Natural killer cell (primary cell): ENCODE data around the gene PRMT3. TPM values are rescaled to one million over a fixed set of nuclear protein-coding genes. Genes with fewer than 3 reads are reported as not detected.

Source experiments
- ATAC-seq, 3 donors: fragments of 150-1000 bp in 2 of 3; fragments of 200-7000 bp in 1 of 3; cut with Tn5 transposase; 1 replicate in 1 of 3; 2 replicates in 2 of 3; pipeline ENCODE4 v1.10.0; 2021; ENCODE audit warnings: mild to moderate bottlenecking in 2 of 3, moderate library complexity in 2 of 3
- DNase-seq, 2 donors: peaks; one replicate each; pipeline versions ENCODE4 v3.0.0 to v3.0.0-alpha.2; 2013 to 2021; ENCODE audit warnings: mixed read lengths in 1 of 2
- H3K27ac ChIP-seq: one replicate; pipeline ENCODE4 v1.5.1; 2013; ENCODE audit warnings: mild to moderate bottlenecking, low read length
- H3K27me3 ChIP-seq: one replicate; pipeline ENCODE4 v1.6.1; 2013; ENCODE audit warnings: low read length; ENCODE audit not compliant: control insufficient read depth, insufficient read depth
- H3K36me3 ChIP-seq: one replicate; pipeline ENCODE4 v1.6.1; 2013; ENCODE audit warnings: low read length; ENCODE audit not compliant: control insufficient read depth, insufficient read depth
- H3K4me1 ChIP-seq: one replicate; pipeline ENCODE4 v1.6.1; 2013; ENCODE audit warnings: low read length; ENCODE audit not compliant: control insufficient read depth, insufficient read depth
- H3K4me3 ChIP-seq: one replicate; pipeline ENCODE4 v1.5.1; 2013; ENCODE audit warnings: low read length
- H3K9me3 ChIP-seq: one replicate; pipeline ENCODE4 v1.6.1; 2013; ENCODE audit warnings: low read length; ENCODE audit not compliant: control insufficient read depth, insufficient read depth
- H3K27ac Mint-ChIP-seq, 2 donors: one replicate each; pipeline ENCODE4 v1.8.0; 2022; ENCODE audit warnings: mild to moderate bottlenecking in 2 of 2, mixed read lengths in 2 of 2, moderate library complexity in 1 of 2
- H3K27me3 Mint-ChIP-seq, 2 donors: one replicate each; pipeline ENCODE4 v1.8.0; 2022; ENCODE audit warnings: low read depth in 2 of 2, mixed read lengths in 2 of 2
- H3K36me3 Mint-ChIP-seq: one replicate; pipeline ENCODE4 v1.8.0; 2022; ENCODE audit warnings: mixed read lengths
- H3K4me1 Mint-ChIP-seq, 2 donors: one replicate each; pipeline ENCODE4 v1.8.0; 2022; ENCODE audit warnings: mixed read lengths in 2 of 2
- H3K4me3 Mint-ChIP-seq: one replicate; pipeline ENCODE4 v1.8.0; 2022; ENCODE audit warnings: mild to moderate bottlenecking, moderate library complexity, mixed read lengths
- H3K9me3 Mint-ChIP-seq, 2 donors: one replicate each; pipeline ENCODE4 v1.8.0; 2022; ENCODE audit warnings: mixed read lengths in 2 of 2
- CTCF ChIP-seq: fragments of 200-600 bp; IDR thresholded peaks from one replicate; pipeline ENCODE4 v1.8.0; 2022; ENCODE audit warnings: antibody characterized with exemption
- WGBS: methylation state at CpG from one replicate; pipeline ENCODE4 v1.1.7; 2013; ENCODE audit warnings: missing lambda C conversion rate; ENCODE audit not compliant: insufficient coverage; 5-methylcytosine and 5-hydroxymethylcytosine counted together
- intact Hi-C: fragments of 100-400 bp; cut with micrococcal nuclease; formaldehyde crosslinking; loops from one replicate; pipeline ENCODE4 v1.14.2; 2022
- total RNA-seq, 4 donors: library from RNA; stranded (reverse); fragments of 120-200 nt in 1 of 4; gene quantifications; one replicate each; pipeline versions ENCODE4 v1.2.3 to v1.2.4, GENCODE V29; 2013 to 2022

The PRMT3 gene
- total RNA-seq, 3 donors from 2014 or later (not counting 1 experiment from before 2014, with no cell fraction given), result 10.4 to 12.4 (median 12.1) TPM

- Histone ChIP-seq H3K9me3 (no peaks in the 10 kb centered on the region), H3K36me3 (no peaks in the 10 kb centered on the region), H3K4me1 (no peaks in the 10 kb centered on the region), H3K27me3 (no peaks in the 10 kb centered on the region), H3K4me3 (no peak overlapping the region), H3K27ac (no peak overlapping the region)
- intact Hi-C loops, result no loop called here
- ATAC-seq, result no peak
- WGBS, result 50% methylated on average over 1 of the region's 1 CpG
- TF ChIP-seq CTCF, result no peak
- Mint-ChIP-seq H3K27me3 (peaks cover 4 to 7% of the 10 kb centered on the region in 2 donors), H3K9me3 (no peaks in the 10 kb centered on the region), H3K4me3 (no peak overlapping the region), H3K36me3 (no peaks in the 10 kb centered on the region), H3K27ac (no peak overlapping the region), H3K4me1 (no peaks in the 10 kb centered on the region)
- DNase-seq, result no peak
Observed at GRCh38 chr11:20522536-20522935, 135.0 kb downstream of the PRMT3 start.

- Histone ChIP-seq H3K4me3 (no peak overlapping the region), H3K27me3 (no peaks in the 10 kb centered on the region), H3K9me3 (no peaks in the 10 kb centered on the region), H3K4me1 (no peaks in the 10 kb centered on the region), H3K27ac (no peak overlapping the region), H3K36me3 (no peaks in the 10 kb centered on the region)
- 79% methylated on average over 4 of the region's 5 CpGs for WGBS
- Mint-ChIP-seq H3K4me1 (no peaks in the 10 kb centered on the region), H3K27ac (no peak overlapping the region), H3K36me3 (no peaks in the 10 kb centered on the region), H3K4me3 (no peak overlapping the region), H3K27me3 (peaks cover 6 to 19% of the 10 kb centered on the region in 2 donors), H3K9me3 (peaks cover 0 to 2% of the 10 kb centered on the region in 2 donors)
- ATAC-seq (no peak), DNase-seq (no peak)
- no peak for TF ChIP-seq CTCF
- intact Hi-C loops, result no loop called here
Observed at GRCh38 chr11:20529757-20530156, 142.2 kb downstream of the PRMT3 start.

- intact Hi-C loops, result no loop called here
- Mint-ChIP-seq H3K27ac (no peak overlapping the region), H3K36me3 (no peaks in the 10 kb centered on the region), H3K27me3 (peaks cover 6 to 24% of the 10 kb centered on the region in 2 donors), H3K4me1 (no peaks in the 10 kb centered on the region), H3K9me3 (peaks cover 0 to 2% of the 10 kb centered on the region in 2 donors), H3K4me3 (no peak overlapping the region)
- H3K4me3 ChIP-seq, result no peak overlapping the region
- no peak for TF ChIP-seq CTCF
- no peaks in the 10 kb centered on the region for H3K9me3 ChIP-seq
- H3K4me1 ChIP-seq, result no peaks in the 10 kb centered on the region
- H3K36me3 ChIP-seq, result no peaks in the 10 kb centered on the region
- H3K27ac ChIP-seq, result no peak overlapping the region
- no peaks in the 10 kb centered on the region for H3K27me3 ChIP-seq
- ATAC-seq, result no peak
- WGBS, result 55% methylated on average over 9 of the region's 13 CpGs
- DNase-seq, result no peak
Observed at GRCh38 chr11:20530942-20531703, 143.6 kb downstream of the PRMT3 start.
